Measurements from ENCODE around the gene ERICH2.

DNA sequence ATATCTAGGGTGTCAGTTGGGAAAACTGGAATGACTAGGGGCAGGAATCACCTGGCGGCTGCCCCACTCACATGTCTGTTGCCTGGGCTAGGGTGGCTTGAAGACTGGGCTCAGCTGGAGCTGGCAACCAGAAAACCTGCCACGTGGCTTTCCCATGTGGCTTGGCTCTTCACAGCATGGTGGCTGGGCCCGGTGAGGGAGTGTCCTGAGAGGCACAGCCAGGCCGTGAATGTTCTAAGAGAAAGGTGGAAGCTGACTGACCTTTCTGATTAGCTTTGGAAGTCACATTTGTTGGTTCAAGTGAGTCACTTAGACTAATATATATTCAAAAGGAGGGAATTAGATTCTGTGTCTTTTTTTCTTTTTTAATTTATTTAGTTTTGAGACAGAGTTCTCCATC lies 32.4 kb upstream of the ERICH2 start:
- TF ChIP-seq GLIS1 (tag by site-specific recombination; IDR thresholded peaks at IDR 0.05) (no peak), ZNF274 (IDR thresholded peaks at IDR 0.05; ENCODE audit: low read length) (no peak), ZNF274 (tag by site-specific recombination; IDR thresholded peaks at IDR 0.05; ENCODE audit: borderline replicate concordance) (no peak), ZNF302 (tag by site-specific recombination; IDR thresholded peaks at IDR 0.05; ENCODE audit: low read depth) (no peak), ZNF571 (tag by site-specific recombination; IDR thresholded peaks at IDR 0.05) (no peak), ZNF280D (tag by site-specific recombination; IDR thresholded peaks at IDR 0.05) (no peak)
- TF ChIP-seq, protein P1, sequence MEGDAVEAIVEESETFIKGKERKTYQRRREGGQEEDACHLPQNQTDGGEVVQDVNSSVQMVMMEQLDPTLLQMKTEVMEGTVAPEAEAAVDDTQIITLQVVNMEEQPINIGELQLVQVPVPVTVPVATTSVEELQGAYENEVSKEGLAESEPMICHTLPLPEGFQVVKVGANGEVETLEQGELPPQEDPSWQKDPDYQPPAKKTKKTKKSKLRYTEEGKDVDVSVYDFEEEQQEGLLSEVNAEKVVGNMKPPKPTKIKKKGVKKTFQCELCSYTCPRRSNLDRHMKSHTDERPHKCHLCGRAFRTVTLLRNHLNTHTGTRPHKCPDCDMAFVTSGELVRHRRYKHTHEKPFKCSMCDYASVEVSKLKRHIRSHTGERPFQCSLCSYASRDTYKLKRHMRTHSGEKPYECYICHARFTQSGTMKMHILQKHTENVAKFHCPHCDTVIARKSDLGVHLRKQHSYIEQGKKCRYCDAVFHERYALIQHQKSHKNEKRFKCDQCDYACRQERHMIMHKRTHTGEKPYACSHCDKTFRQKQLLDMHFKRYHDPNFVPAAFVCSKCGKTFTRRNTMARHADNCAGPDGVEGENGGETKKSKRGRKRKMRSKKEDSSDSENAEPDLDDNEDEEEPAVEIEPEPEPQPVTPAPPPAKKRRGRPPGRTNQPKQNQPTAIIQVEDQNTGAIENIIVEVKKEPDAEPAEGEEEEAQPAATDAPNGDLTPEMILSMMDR (tag by site-specific recombination; IDR thresholded peaks at IDR 0.05), result no peak
- TF ChIP-seq, protein P2, sequence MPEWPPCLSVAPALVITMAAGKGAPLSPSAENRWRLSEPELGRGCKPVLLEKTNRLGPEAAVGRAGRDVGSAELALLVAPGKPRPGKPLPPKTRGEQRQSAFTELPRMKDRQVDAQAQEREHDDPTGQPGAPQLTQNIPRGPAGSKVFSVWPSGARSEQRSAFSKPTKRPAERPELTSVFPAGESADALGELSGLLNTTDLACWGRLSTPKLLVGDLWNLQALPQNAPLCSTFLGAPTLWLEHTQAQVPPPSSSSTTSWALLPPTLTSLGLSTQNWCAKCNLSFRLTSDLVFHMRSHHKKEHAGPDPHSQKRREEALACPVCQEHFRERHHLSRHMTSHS (tag by site-specific recombination; IDR thresholded peaks at IDR 0.05), result no peak

Data from HEK293 (cell line).